ENCODE data around the gene PROM2. TPM values are rescaled to one million over a fixed set of nuclear protein-coding genes. Genes with fewer than 3 reads are reported as not detected.

PROM2 gene, protein sequence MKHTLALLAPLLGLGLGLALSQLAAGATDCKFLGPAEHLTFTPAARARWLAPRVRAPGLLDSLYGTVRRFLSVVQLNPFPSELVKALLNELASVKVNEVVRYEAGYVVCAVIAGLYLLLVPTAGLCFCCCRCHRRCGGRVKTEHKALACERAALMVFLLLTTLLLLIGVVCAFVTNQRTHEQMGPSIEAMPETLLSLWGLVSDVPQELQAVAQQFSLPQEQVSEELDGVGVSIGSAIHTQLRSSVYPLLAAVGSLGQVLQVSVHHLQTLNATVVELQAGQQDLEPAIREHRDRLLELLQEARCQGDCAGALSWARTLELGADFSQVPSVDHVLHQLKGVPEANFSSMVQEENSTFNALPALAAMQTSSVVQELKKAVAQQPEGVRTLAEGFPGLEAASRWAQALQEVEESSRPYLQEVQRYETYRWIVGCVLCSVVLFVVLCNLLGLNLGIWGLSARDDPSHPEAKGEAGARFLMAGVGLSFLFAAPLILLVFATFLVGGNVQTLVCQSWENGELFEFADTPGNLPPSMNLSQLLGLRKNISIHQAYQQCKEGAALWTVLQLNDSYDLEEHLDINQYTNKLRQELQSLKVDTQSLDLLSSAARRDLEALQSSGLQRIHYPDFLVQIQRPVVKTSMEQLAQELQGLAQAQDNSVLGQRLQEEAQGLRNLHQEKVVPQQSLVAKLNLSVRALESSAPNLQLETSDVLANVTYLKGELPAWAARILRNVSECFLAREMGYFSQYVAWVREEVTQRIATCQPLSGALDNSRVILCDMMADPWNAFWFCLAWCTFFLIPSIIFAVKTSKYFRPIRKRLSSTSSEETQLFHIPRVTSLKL
- 5.9 and 7.9 TPM in 2 replicates for total RNA-seq

DNA sequence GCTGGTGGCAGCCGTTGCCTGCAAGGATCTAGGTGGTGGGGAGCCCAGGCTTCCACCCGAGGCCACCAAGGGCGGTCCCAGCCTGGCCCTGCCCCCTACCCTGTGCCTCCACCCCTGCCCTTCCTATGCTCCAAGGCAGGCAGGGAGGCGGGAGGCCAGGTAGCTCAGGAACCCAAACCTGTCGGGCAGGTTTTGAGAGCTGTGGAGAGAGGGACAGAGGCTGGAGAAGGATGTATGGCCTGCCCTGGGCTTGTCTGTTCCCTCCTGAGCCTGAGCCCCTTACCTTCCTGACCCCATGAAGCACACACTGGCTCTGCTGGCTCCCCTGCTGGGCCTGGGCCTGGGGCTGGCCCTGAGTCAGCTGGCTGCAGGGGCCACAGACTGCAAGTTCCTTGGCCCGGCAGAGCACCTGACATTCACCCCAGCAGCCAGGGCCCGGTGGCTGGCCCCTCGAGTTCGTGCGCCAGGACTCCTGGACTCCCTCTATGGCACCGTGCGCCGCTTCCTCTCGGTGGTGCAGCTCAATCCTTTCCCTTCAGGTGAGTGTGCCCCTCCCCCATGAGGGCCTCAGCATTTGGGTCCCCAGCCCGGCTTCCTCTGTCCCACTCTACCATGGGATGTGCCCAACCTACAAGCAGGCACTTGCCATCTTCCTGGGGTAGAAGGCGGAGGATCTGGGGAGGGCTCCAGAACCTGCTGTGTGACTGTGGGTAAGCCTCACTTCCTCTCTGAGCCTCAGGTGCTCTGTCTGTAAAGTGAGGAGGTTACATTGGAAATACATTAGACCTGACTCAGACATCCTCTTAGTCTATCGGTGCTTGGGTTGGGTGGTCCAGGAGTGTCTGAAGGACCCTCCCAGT is at the start of gene PROM2:
PROM2 (plus strand) TSS at position 159 of the 860 bp plus-strand sequence; CDS start at position 296, 137 bp downstream.

DNA sequence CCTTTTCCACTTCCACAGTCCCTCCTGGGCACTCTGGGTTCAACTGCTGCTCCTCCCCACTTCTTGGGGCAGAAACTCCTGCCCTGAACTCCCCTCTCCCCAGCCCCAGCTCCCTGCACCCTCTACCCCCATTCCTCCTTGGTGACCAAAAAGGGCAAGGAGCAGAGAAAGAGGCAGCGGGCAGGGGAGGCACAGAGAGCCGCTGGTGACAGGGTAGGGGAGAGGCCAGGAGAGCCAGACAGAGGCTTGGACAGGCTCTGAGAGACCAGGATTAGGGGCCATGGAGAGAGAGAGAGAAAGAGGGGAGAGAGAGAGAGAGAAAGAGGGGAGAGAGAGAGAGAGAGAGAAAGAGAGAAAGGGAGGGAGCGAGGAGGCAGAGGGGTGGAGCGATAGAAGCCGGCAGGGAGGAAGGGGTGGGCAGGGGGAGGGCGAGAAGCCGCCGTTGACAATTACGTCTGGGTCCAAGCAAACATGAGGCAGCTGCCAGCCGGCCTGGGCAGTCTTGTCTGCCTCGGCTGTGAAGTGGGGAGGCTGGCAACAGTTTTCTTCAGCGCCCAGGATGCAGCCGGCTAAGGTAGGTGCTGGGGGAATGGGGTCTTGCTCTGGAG is 22.7 kb downstream of the PROM2 start, which contains the start of gene KCNIP3:
KCNIP3 (plus strand) TSS at position 468 of the 608 bp plus-strand sequence; CDS start at position 560, 92 bp downstream.

Other genes starting within 250 kb of the PROM2 start
- 0.23 TPM in 1 of 2 replicates, not detected in the other for gene MAL, start 248.7 kb upstream of the PROM2 start, total RNA-seq
- gene MRPS5, start 152.6 kb upstream of the PROM2 start, total RNA-seq: 52.6 and 58.1 TPM in 2 replicates
- 4.8 and 6.2 TPM in 2 replicates for gene ZNF514, start 114.6 kb upstream of the PROM2 start, total RNA-seq
- gene ZNF2, start 108.6 kb upstream of the PROM2 start, total RNA-seq: 3.2 and 3.6 TPM in 2 replicates
- gene ZNF892, start 66.9 kb upstream of the PROM2 start, total RNA-seq: 2.7 and 3.1 TPM in 2 replicates
- 0.72 and 1.2 TPM in 2 replicates for gene KCNIP3, start 22.9 kb downstream of the PROM2 start, total RNA-seq
- gene FAHD2A, start 128.3 kb downstream of the PROM2 start, total RNA-seq: 36.3 and 46.0 TPM in 2 replicates
- not detected in 2 replicates for gene TRIM43B, start 210.3 kb downstream of the PROM2 start, total RNA-seq